Gastrocnemius medialis (tissue), 4 donors: Measurements from ENCODE around the gene SGIP1. TPM values are rescaled to one million over a fixed set of nuclear protein-coding genes. Genes with fewer than 3 reads are reported as not detected.
A peak's percentile ranks its signal among the peaks of the same experiment; 100 is the strongest.

Source experiments
- ATAC-seq, 2 donors: fragments of 150-250 bp; one replicate each; pipeline ENCODE4 v1.9.1; 2016
- DNase-seq, 2 donors: peaks; one replicate each; pipeline ENCODE4 v3.0.0-alpha.2; 2019
- H3K27ac ChIP-seq, 4 donors: fragments of 200-600 bp; sonication (generic); 1 replicate in 1 of 4; 2 replicates in 3 of 4; pipeline ENCODE4 v1.5.1; 2016 to 2018; ENCODE audit warnings: mild to moderate bottlenecking in 2 of 4, moderate library complexity in 1 of 4
- H3K27me3 ChIP-seq, 3 donors: fragments of 200-600 bp; sonication (generic) in 2 of 3; 1 replicate in 1 of 3; 2 replicates in 2 of 3; pipeline versions ENCODE4 v1.5.1 to v1.6.0; 2016 to 2019; ENCODE audit warnings: mild to moderate bottlenecking in 1 of 3, moderate library complexity in 1 of 3
- H3K36me3 ChIP-seq, 2 donors: fragments of 200-600 bp; sonication (generic) in 1 of 2; one replicate each; pipeline ENCODE4 v1.5.1; 2017 to 2018
- H3K4me1 ChIP-seq, 2 donors: fragments of 200-600 bp; sonication (generic) in 1 of 2; one replicate each; pipeline ENCODE4 v1.5.1; 2016 to 2017; ENCODE audit warnings: mild to moderate bottlenecking in 2 of 2
- H3K4me3 ChIP-seq, 4 donors: fragments of 200-600 bp; sonication (generic) in 3 of 4; 1 replicate in 1 of 4; 2 replicates in 3 of 4; pipeline ENCODE4 v1.5.1; 2016 to 2019; ENCODE audit warnings: mild to moderate bottlenecking in 2 of 4
- H3K9me3 ChIP-seq, 3 donors: fragments of 200-600 bp; sonication (generic) in 2 of 3; 1 replicate in 1 of 3; 2 replicates in 2 of 3; pipeline ENCODE4 v1.5.1; 2016 to 2019
- CTCF ChIP-seq, 5 experiments: fragments of 450-650 bp in 3 of 5; fragments of 200-600 bp in 2 of 5; sonication (generic) in 2 of 5; IDR thresholded peaks in 4 of 5; conservative IDR thresholded peaks in 1 of 5; 1 replicate in 4 of 5; 2 replicates in 1 of 5; pipeline ENCODE4 v1.5.1; 2016 to 2019; ENCODE audit warnings: antibody characterized with exemption in 5 of 5, mild to moderate bottlenecking in 3 of 5, moderate library complexity in 3 of 5
- POLR2A ChIP-seq, 2 donors: fragments of 450-650 bp; IDR thresholded peaks; one replicate each; pipeline ENCODE4 v1.6.1; 2017; ENCODE audit warnings: antibody characterized with exemption in 2 of 2, mild to moderate bottlenecking in 2 of 2, moderate library complexity in 2 of 2
- in situ Hi-C, 4 donors: fragments of 200-750 bp; cut with MboI; loops; one replicate each; pipeline versions ENCODE4 v1.15.0 to v1.8.0; 2017; ENCODE audit warnings: low sequenced_read_pairs in 4 of 4
- intact Hi-C: fragments of 100-400 bp; cut with DNase I; formaldehyde crosslinking; loops from one replicate; pipeline ENCODE4 v1.15.1; 2023; ENCODE audit warnings: low total_unique reads
- total RNA-seq, 4 donors: library from RNA; depleted of rRNA; stranded (reverse); fragments of >200 nt; gene quantifications; one replicate each; pipeline versions ENCODE4 v1.1.0 to v1.2.3, GENCODE V29; 2016

SGIP1 gene
- total RNA-seq = 1 to 10 TPM; 2.5 to 7.1 (median 2.9) TPM

- in situ Hi-C loops = no loop called here
- no peak for TF ChIP-seq CTCF (IDR thresholded peaks at IDR 0.05 in 4 of 5, conservative IDR thresholded peaks at IDR 0.05 in 1 of 5)
- TF ChIP-seq POLR2A (IDR thresholded peaks at IDR 0.05) = peak in 1 of 2 donors; percentile 49
- peaks cover 0 to 4% of the 10 kb centered on the region in 2 donors for H3K4me1 ChIP-seq
Observed at GRCh38 chr1:66533804-66534740, at the start of gene SGIP1. Gene SGIP1 (plus strand): TSS chr1:66534153. CDS start chr1:66534359, 206 bp downstream.

GRCh38 chr1:66489151-66489550 lies 44.8 kb upstream of the SGIP1 start:
- no peaks in the 10 kb centered on the region for H3K9me3 ChIP-seq
- H3K4me1 ChIP-seq = no peaks in the 10 kb centered on the region
- intact Hi-C loops = no loop called here

More at GRCh38 chr1:66533804-66534740, at the start of gene SGIP1:
- peaks cover 0 to 11% (median 10%) of the 10 kb centered on the region in 3 donors for H3K27me3 ChIP-seq
- no peaks in the 10 kb centered on the region for H3K9me3 ChIP-seq
- no peaks in the 10 kb centered on the region for H3K36me3 ChIP-seq
- DNase-seq (peak; percentile 27 to 42), ATAC-seq (peak; percentile 65 to 70)
- peak within 1 kb of the TSS; percentile 64 to 78 (median 74) for H3K27ac ChIP-seq
- peak within 1 kb of the TSS; percentile 49 to 56 (median 52) for H3K4me3 ChIP-seq
- intact Hi-C loops = loop anchor here (10.0 kb wide), 1 partner anchor 171 kb away; no protein-coding TSS in a partner anchor

GRCh38 chr1:66489972-66490601 lies 43.9 kb upstream of the SGIP1 start:
- no peak overlapping the region for H3K4me3 ChIP-seq

More at GRCh38 chr1:66489151-66489550, 44.8 kb upstream of the SGIP1 start:
- DNase-seq (no peak), ATAC-seq (no peak)
- in situ Hi-C loops = no loop called here
- no peaks in the 10 kb centered on the region for H3K27me3 ChIP-seq
- TF ChIP-seq POLR2A (IDR thresholded peaks at IDR 0.05) (no peak), CTCF (IDR thresholded peaks at IDR 0.05 in 4 of 5, conservative IDR thresholded peaks at IDR 0.05 in 1 of 5) (no peak)
- no peak overlapping the region for H3K27ac ChIP-seq
- no peak overlapping the region for H3K4me3 ChIP-seq
- no peaks in the 10 kb centered on the region for H3K36me3 ChIP-seq

GRCh38 chr1:66490816-66491215 lies 43.1 kb upstream of the SGIP1 start:
- Histone ChIP-seq H3K4me3 (no peak overlapping the region), H3K9me3 (no peaks in the 10 kb centered on the region), H3K36me3 (no peaks in the 10 kb centered on the region), H3K4me1 (no peaks in the 10 kb centered on the region), H3K27me3 (no peaks in the 10 kb centered on the region), H3K27ac (no peak overlapping the region)
- DNase-seq (no peak), ATAC-seq (no peak)
- intact Hi-C loops = no loop called here
- TF ChIP-seq POLR2A (IDR thresholded peaks at IDR 0.05) (no peak), CTCF (IDR thresholded peaks at IDR 0.05 in 4 of 5, conservative IDR thresholded peaks at IDR 0.05 in 1 of 5) (no peak)
- in situ Hi-C loops = no loop called here

More at GRCh38 chr1:66489972-66490601, 43.9 kb upstream of the SGIP1 start:
- Histone ChIP-seq H3K9me3 (no peaks in the 10 kb centered on the region), H3K36me3 (no peaks in the 10 kb centered on the region), H3K27ac (no peak overlapping the region), H3K4me1 (no peaks in the 10 kb centered on the region), H3K27me3 (no peaks in the 10 kb centered on the region)
- in situ Hi-C loops = no loop called here
- no peak for TF ChIP-seq POLR2A (IDR thresholded peaks at IDR 0.05)
- intact Hi-C loops = no loop called here
- DNase-seq = no peak
- ATAC-seq = no peak

- no peak overlapping the region for H3K4me3 ChIP-seq
- no peak overlapping the region for H3K27ac ChIP-seq
- no peaks in the 10 kb centered on the region for H3K9me3 ChIP-seq
- no peaks in the 10 kb centered on the region for H3K4me1 ChIP-seq
- no peaks in the 10 kb centered on the region for H3K36me3 ChIP-seq
- H3K27me3 ChIP-seq = no peaks in the 10 kb centered on the region
- DNase-seq (no peak), ATAC-seq (no peak)
- intact Hi-C loops (no loop called here), in situ Hi-C loops (no loop called here)
- TF ChIP-seq CTCF (IDR thresholded peaks at IDR 0.05 in 4 of 5, conservative IDR thresholded peaks at IDR 0.05 in 1 of 5) (no peak), POLR2A (IDR thresholded peaks at IDR 0.05) (no peak)
Observed at GRCh38 chr1:66492424-66492823, 41.5 kb upstream of the SGIP1 start.
